ENCODE data around the gene UBE2S.

- TF ChIP-seq FOXP2 (optimal IDR thresholded peaks at IDR 0.05; ENCODE audit: control extremely low read depth, extremely low read length, insufficient read depth), result no peak
- no peak for TF ChIP-seq POLR2AphosphoS5 (IDR thresholded peaks at IDR 0.05; ENCODE audit: borderline replicate concordance, low read depth, low read length)
- no peak for TF ChIP-seq EZH2 (IDR thresholded peaks at IDR 0.05)
Observed at GRCh38 chr19:55373306-55373992, 34.1 kb downstream of the UBE2S start.
